NT2/D1 (cell line): ENCODE data around the gene PPTC7.

ENCODE experiments used
- SUZ12 ChIP-seq: IDR thresholded peaks from 2 replicates; pipeline ENCODE4 v1.6.1; 2011; ENCODE audit not compliant: insufficient read length, insufficient read depth; ENCODE audit errors: extremely low read depth
- YY1 ChIP-seq: IDR thresholded peaks from 2 replicates; pipeline ENCODE4 v1.6.1; 2011; ENCODE audit not compliant: insufficient read length, insufficient read depth

GRCh38 chr12:110556705-110557104, 26.4 kb downstream of the PPTC7 start:
- no peak for TF ChIP-seq YY1
- no peak for TF ChIP-seq SUZ12
